Transverse colon (tissue), 4 donors: ENCODE data around the gene ZFAND2B. TPM values are rescaled to one million over a fixed set of nuclear protein-coding genes. Genes with fewer than 3 reads are reported as not detected.

ENCODE experiments used
- DNase-seq: peaks from one replicate; pipeline ENCODE4 v3.0.0-alpha.2; 2019
- H3K27ac ChIP-seq, 4 donors: fragments of 200-600 bp; sonication (generic); 2 replicates each; pipeline ENCODE4 v1.5.1; 2016 to 2018; ENCODE audit warnings: inconsistent platforms in 4 of 4
- H3K27me3 ChIP-seq: fragments of 200-600 bp; sonication (generic); 2 replicates; pipeline ENCODE4 v1.5.1; 2017; ENCODE audit warnings: inconsistent platforms
- H3K36me3 ChIP-seq, 4 donors: fragments of 200-600 bp; sonication (generic); 2 replicates each; pipeline ENCODE4 v1.5.1; 2017 to 2019; ENCODE audit warnings: inconsistent platforms in 4 of 4
- H3K4me1 ChIP-seq, 4 donors: fragments of 200-600 bp; sonication (generic); 2 replicates each; pipeline ENCODE4 v1.5.1; 2017 to 2020; ENCODE audit warnings: inconsistent platforms in 4 of 4
- H3K4me3 ChIP-seq, 4 donors: fragments of 200-600 bp; sonication (generic); 1 replicate in 1 of 4; 2 replicates in 3 of 4; pipeline versions ENCODE4 v1.5.1 to v1.6.1; 2017 to 2019; ENCODE audit warnings: inconsistent platforms in 4 of 4
- H3K9me3 ChIP-seq, 2 donors: fragments of 200-600 bp; sonication (generic); 2 replicates each; pipeline ENCODE4 v1.5.1; 2017 to 2019; ENCODE audit warnings: inconsistent platforms in 2 of 2
- EP300 ChIP-seq: sonication (generic); formaldehyde crosslinking; IDR thresholded peaks from one replicate; pipeline ENCODE4 v1.6.1; 2017; ENCODE audit warnings: antibody characterized with exemption, low read depth
- POLR2A ChIP-seq: fragments of 450-650 bp; IDR thresholded peaks from one replicate; pipeline ENCODE4 v1.6.1; 2016; ENCODE audit warnings: antibody characterized with exemption, mild to moderate bottlenecking, moderate library complexity
- POLR2AphosphoS5 ChIP-seq, 3 donors: sonication (generic); formaldehyde crosslinking; IDR thresholded peaks; one replicate each; pipeline ENCODE4 v1.6.1; 2016; ENCODE audit warnings: antibody characterized with exemption in 3 of 3
- WGBS, 2 donors: methylation state at CpG; one replicate each; pipeline ENCODE4 v1.1.5; 2018; ENCODE audit warnings: low coverage in 1 of 2; 5-methylcytosine and 5-hydroxymethylcytosine counted together
- in situ Hi-C, 4 donors: fragments of 200-750 bp; cut with MboI; loops; one replicate each; pipeline versions ENCODE4 v1.15.0 to v1.15.1; 2017; ENCODE audit warnings: low sequenced_read_pairs in 3 of 4, low pct_ligation_motif_present in 1 of 4, low pct_unique_long_range_greater_than_20kb in 1 of 4
- intact Hi-C: fragments of 100-400 bp; cut with DNase I; formaldehyde crosslinking; loops from one replicate; pipeline ENCODE4 v1.15.1; 2023; ENCODE audit warnings: low total_unique reads
- total RNA-seq, 4 donors: library from RNA; depleted of rRNA; stranded (reverse); fragments of >200 nt; gene quantifications; one replicate each; pipeline ENCODE4 v1.1.0, GENCODE V29; 2016
- TF ChIP-seq, protein P1 (sequence below), 5 experiments: fragments of 200-600 bp in 3 of 5; fragments of 450-650 bp in 2 of 5; sonication (generic) in 3 of 5; IDR thresholded peaks; 1 replicate in 2 of 5; 2 replicates in 3 of 5; pipeline ENCODE4 v1.5.1; 2016 to 2017; ENCODE audit warnings: antibody characterized with exemption in 5 of 5, inconsistent platforms in 3 of 5, mild to moderate bottlenecking in 2 of 5, moderate library complexity in 1 of 5

The ZFAND2B gene
- total RNA-seq, 4 donors from 2014 or later = 90.2 to 156 (median 119) TPM

DNA sequence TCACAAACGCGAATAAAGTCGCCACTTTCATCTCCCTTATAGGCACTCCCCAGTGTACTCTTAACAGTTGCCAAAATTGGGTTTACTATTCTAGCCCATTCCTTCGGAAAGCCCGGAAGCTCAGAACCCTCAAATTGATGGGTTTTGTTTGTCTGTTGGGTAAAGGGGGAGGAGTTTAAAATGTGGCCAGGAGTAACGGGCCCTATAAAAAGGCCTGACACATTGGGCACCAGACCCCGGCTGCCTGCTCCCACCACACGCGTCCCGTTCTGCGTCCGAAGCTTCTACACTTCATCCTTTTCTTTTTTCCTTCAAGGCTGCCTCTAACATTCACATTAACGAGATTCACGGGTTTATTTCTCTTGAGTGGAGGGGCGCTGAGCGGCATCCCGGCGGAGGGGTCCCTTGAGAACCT is 46.8 kb upstream of the ZFAND2B start:
- DNase-seq = no peak
- peak overlapping the region; percentile 93 to 98 (median 96) for H3K27ac ChIP-seq
- in situ Hi-C loops (loop anchor here in 3 of 4 donors (10.0 to 25.0 kb wide), 4 partner anchors 55 to 145 kb away; partner anchors contain the start of genes ABCB6 (in 1 of the 3), DNAJB2 (in 1 of the 3) and PTPRN (in 1 of the 3)), intact Hi-C loops (loop anchor here (5.0 to 10.0 kb wide), 3 partner anchors 65 to 133 kb away; partner anchors contain the start of genes ANKZF1 and ATG9A)
- H3K4me1 ChIP-seq = peaks cover 4 to 14% (median 7%) of the 10 kb centered on the region in 4 donors
- no peaks in the 10 kb centered on the region for H3K9me3 ChIP-seq
- TF ChIP-seq EP300 = no peak
- no peak for TF ChIP-seq POLR2AphosphoS5 (IDR thresholded peaks at IDR 0.05)
- TF ChIP-seq, protein P1, sequence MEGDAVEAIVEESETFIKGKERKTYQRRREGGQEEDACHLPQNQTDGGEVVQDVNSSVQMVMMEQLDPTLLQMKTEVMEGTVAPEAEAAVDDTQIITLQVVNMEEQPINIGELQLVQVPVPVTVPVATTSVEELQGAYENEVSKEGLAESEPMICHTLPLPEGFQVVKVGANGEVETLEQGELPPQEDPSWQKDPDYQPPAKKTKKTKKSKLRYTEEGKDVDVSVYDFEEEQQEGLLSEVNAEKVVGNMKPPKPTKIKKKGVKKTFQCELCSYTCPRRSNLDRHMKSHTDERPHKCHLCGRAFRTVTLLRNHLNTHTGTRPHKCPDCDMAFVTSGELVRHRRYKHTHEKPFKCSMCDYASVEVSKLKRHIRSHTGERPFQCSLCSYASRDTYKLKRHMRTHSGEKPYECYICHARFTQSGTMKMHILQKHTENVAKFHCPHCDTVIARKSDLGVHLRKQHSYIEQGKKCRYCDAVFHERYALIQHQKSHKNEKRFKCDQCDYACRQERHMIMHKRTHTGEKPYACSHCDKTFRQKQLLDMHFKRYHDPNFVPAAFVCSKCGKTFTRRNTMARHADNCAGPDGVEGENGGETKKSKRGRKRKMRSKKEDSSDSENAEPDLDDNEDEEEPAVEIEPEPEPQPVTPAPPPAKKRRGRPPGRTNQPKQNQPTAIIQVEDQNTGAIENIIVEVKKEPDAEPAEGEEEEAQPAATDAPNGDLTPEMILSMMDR (IDR thresholded peaks at IDR 0.05) = no peak
- TF ChIP-seq POLR2A = no peak
- peak overlapping the region; percentile 18 to 74 (median 54) for H3K4me3 ChIP-seq
- WGBS, 2 donors = 12% methylated on average over 18 of the region's 18 CpGs; no CpG with 5 or more reads in 1 of the 2 donors
- H3K27me3 ChIP-seq = no peaks in the 10 kb centered on the region
- peaks cover 0 to 21% (median 4%) of the 10 kb centered on the region in 4 donors for H3K36me3 ChIP-seq

DNA sequence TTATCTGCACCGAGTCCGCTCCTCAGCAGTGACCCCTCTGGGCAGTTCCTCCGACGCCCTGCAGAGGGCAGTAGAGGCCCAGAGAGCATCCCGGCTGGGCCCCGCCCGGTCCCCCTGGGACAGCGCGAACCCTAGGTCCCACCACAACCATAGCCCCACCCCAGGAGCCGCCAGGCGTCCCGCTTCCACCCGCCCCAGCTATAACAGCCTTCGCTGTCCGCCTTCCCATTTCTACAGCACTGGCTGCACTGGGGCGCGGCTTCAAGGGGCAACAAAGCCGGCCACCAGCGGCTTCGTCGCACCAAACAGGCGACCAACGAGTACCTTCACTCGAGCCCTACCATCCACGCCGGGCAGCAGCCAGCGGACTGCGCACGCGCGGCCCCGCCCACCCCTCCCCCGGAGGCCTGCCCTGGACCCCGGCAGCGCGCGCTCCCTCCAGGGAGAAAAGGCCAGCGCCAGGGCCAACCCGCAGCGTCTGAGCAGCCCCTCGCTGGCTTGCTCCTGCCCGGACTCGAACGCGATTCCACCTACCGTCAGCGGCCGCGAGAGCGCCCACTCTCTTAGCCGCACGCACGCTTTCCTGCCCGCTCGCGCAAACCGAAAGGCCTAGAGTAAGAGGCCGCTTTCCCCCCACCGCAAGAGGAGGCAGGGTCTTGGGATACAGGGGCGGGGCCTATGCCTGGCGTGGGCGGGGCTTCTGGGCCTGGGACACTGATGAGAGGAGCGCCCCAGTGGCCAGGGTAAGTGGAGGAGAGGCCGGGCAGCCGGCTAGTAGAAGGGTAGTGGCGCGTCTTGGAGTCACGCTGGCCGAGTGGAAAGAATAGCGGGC is 46.2 kb upstream of the ZFAND2B start, which contains the start of gene NHEJ1:
NHEJ1 (minus strand) TSS at position 630 of the 832 bp plus-strand sequence. CDS start 2,453 bp downstream, outside the sequence.
- peak within 1 kb of the TSS; percentile 93 to 98 (median 96) for H3K27ac ChIP-seq
- H3K4me1 ChIP-seq = peaks cover 4 to 14% (median 7%) of the 10 kb centered on the region in 4 donors
- H3K9me3 ChIP-seq = no peaks in the 10 kb centered on the region
- H3K27me3 ChIP-seq = no peaks in the 10 kb centered on the region
- TF ChIP-seq, protein P1 (IDR thresholded peaks at IDR 0.05) = peak; percentile 98 to 100 (median 100)
- TF ChIP-seq POLR2AphosphoS5 (IDR thresholded peaks at IDR 0.05) (peak; percentile 36 to 80 (median 60)), POLR2A (peak; percentile 63), EP300 (no peak)
- peak; percentile 99 for DNase-seq
- intact Hi-C loops = loop anchor here (5.0 to 10.0 kb wide), 2 partner anchors 64 to 132 kb away; partner anchors contain the start of genes ANKZF1 and ATG9A
- in situ Hi-C loops = loop anchor here in 2 of 4 donors (10.0 to 25.0 kb wide), 2 partner anchors 54 to 127 kb away; partner anchors contain the start of genes ABCB6 (in 1 of the 2) and DNAJB2 (in 1 of the 2)
- peaks cover 0 to 21% (median 4%) of the 10 kb centered on the region in 4 donors for H3K36me3 ChIP-seq
- peak within 1 kb of the TSS; percentile 48 to 74 (median 58) for H3K4me3 ChIP-seq
- WGBS, 2 donors = 0% methylated on average over 52 of the region's 70 CpGs; no CpG with 5 or more reads in 1 of the 2 donors

DNA sequence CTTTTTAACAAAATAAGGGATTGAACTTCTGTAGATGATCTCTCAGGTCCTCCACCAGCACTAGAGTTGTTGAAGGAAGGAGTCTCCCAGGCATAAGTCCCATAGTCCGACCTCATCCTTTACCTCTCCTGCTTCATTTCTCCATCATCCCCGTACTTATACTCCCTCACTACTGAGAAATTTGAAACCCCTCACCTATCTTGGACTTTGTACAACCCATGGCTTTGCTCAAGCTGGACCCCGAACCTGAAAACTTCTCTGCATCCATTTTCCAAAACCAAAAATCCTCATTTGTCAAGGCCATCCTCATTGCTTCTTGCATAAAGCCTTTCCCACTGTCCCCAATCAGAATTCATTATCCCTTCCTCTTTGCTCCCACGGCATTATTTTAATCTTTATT is 45.5 kb upstream of the ZFAND2B start:
- Histone ChIP-seq H3K4me1 (peaks cover 4 to 14% (median 7%) of the 10 kb centered on the region in 4 donors), H3K9me3 (no peaks in the 10 kb centered on the region), H3K27ac (peak overlapping the region; percentile 93 to 98 (median 96)), H3K27me3 (no peaks in the 10 kb centered on the region), H3K36me3 (peaks cover 0 to 14% (median 4%) of the 10 kb centered on the region in 4 donors), H3K4me3 (peak overlapping the region in 3 of 4 donors; percentile 48 to 74 (median 59))
- 68 to 72% methylated on average over 4 of the region's 4 CpGs for WGBS, 2 donors
- DNase-seq = no peak
- intact Hi-C loops = loop anchor here (5.0 to 10.0 kb wide), 2 partner anchors 64 to 131 kb away; partner anchors contain the start of genes ANKZF1 and ATG9A
- no peak for TF ChIP-seq POLR2A
- TF ChIP-seq POLR2AphosphoS5 (IDR thresholded peaks at IDR 0.05) = no peak
- TF ChIP-seq, protein P1 (IDR thresholded peaks at IDR 0.05) = no peak
- TF ChIP-seq EP300 = no peak
- in situ Hi-C loops = loop anchor here in 2 of 4 donors (10.0 to 25.0 kb wide), 2 partner anchors 54 to 126 kb away; partner anchors contain the start of genes ABCB6 (in 1 of the 2) and DNAJB2 (in 1 of the 2)
